RPMI7951 (cell line): Measurements from ENCODE around the gene SDE2. TPM values are rescaled to one million over a fixed set of nuclear protein-coding genes. Genes with fewer than 3 reads are reported as not detected.
A peak's percentile ranks its signal among the peaks of the same experiment; 100 is the strongest.
"Not testable (repeated sequence)": the region's sequence is repeated elsewhere in the genome, so short reads cannot be mapped to it uniquely, and the experiment has no call there.

ENCODE experiments used
- DNase-seq: peaks from one replicate; pipeline ENCODE4 v3.0.0-alpha.2; 2012; ENCODE audit warnings: low read depth
- total RNA-seq: library from RNA; depleted of rRNA; stranded (reverse); fragments of >200 nt; shearing (Covaris generic); gene quantifications from 2 replicates; pipeline ENCODE4 v1.2.3, GENCODE V29; 2014

SDE2 gene
- total RNA-seq, 1 experiment from 2014 or later: 10.5 TPM

GRCh38 chr1:225975146-225975545, 24.0 kb downstream of the SDE2 start:
- DNase-seq: not testable (repeated sequence)

GRCh38 chr1:225974454-225974853, 24.7 kb downstream of the SDE2 start:
- no peak for DNase-seq

GRCh38 chr1:225973158-225973557, 26.0 kb downstream of the SDE2 start:
- no peak for DNase-seq

- no peak for DNase-seq
Measured at GRCh38 chr1:225972344-225973152, 26.6 kb downstream of the SDE2 start.

GRCh38 chr1:225970592-225971157, 28.5 kb downstream of the SDE2 start:
- not testable (repeated sequence) for DNase-seq

GRCh38 chr1:225969751-225970150, 29.4 kb downstream of the SDE2 start:
- DNase-seq: not testable (repeated sequence)

- DNase-seq: no peak
Measured at GRCh38 chr1:225965231-225965630, 33.9 kb downstream of the SDE2 start.

GRCh38 chr1:225963735-225964530, 35.2 kb downstream of the SDE2 start:
- DNase-seq: peak; percentile 31

- DNase-seq: peak; percentile 39
Measured at GRCh38 chr1:225962440-225962975, 36.6 kb downstream of the SDE2 start.

GRCh38 chr1:225961659-225962439, 37.3 kb downstream of the SDE2 start:
- DNase-seq: peak; percentile 10

- DNase-seq: no peak
Measured at GRCh38 chr1:225958041-225958440, 41.1 kb downstream of the SDE2 start.

- no peak for DNase-seq
Measured at GRCh38 chr1:225954753-225955152, 44.4 kb downstream of the SDE2 start.

- no peak for DNase-seq
Measured at GRCh38 chr1:225953315-225953714, 45.8 kb downstream of the SDE2 start.

GRCh38 chr1:225950905-225951497, 48.1 kb downstream of the SDE2 start:
- no peak for DNase-seq

- DNase-seq: no peak
Measured at GRCh38 chr1:225949041-225949440, 50.1 kb downstream of the SDE2 start.

GRCh38 chr1:225946803-225947202, 52.3 kb downstream of the SDE2 start:
- DNase-seq: no peak

GRCh38 chr1:225946082-225946620, 53.0 kb downstream of the SDE2 start:
- DNase-seq: no peak

GRCh38 chr1:225945564-225945963, 53.6 kb downstream of the SDE2 start:
- DNase-seq: no peak

- DNase-seq: no peak
Measured at GRCh38 chr1:225944951-225945350, 54.2 kb downstream of the SDE2 start.

- no peak for DNase-seq
Measured at GRCh38 chr1:225944387-225944786, 54.8 kb downstream of the SDE2 start.

GRCh38 chr1:225943582-225943981, 55.6 kb downstream of the SDE2 start:
- no peak for DNase-seq
